PC-9 (cell line): ENCODE results near the gene TRAF1. TPM values are rescaled to one million over a fixed set of nuclear protein-coding genes. Genes with fewer than 3 reads are reported as not detected.

ENCODE experiments used
- BruUV-seq: library from RNA; stranded (reverse); fragments of 400-500 nt; replicated peaks from 2 replicates; lab custom pipeline; 2021; lab: Mats Ljungman, UMichigan
- CTCF ChIA-PET: fragments of 300-600 bp; sonication (Branson Sonifier 250); formaldehyde crosslinking; loops from one replicate; lab custom pipeline; 2022; ENCODE audit warnings: antibody characterized with exemption; lab: Charles Lee
- POLR2A ChIA-PET: fragments of 300-600 bp; sonication (Branson Sonifier 250); formaldehyde crosslinking; loops from one replicate; lab custom pipeline; 2022; ENCODE audit warnings: antibody characterized with exemption; ENCODE audit not compliant: unreplicated experiment; lab: Charles Lee
- DNase-seq, 2 experiments: peaks; one replicate each; pipeline versions ENCODE4 v3.0.0 to v3.0.0-alpha.2; 2015 to 2022; ENCODE audit warnings: mixed read lengths in 1 of 2
- H2AFZ ChIP-seq: fragments of 200-600 bp; sonication (generic); 2 replicates; pipeline ENCODE4 v1.8.1; 2017; ENCODE audit warnings: antibody characterized with exemption
- H3F3A ChIP-seq: fragments of 200-600 bp; sonication (generic); 2 replicates; pipeline ENCODE4 v1.8.1; 2017; ENCODE audit warnings: antibody characterized with exemption, mild to moderate bottlenecking, low read depth; ENCODE audit not compliant: insufficient read depth
- H3K27ac ChIP-seq: fragments of 200-600 bp; sonication (generic); 2 replicates; pipeline ENCODE4 v1.6.1; 2016; ENCODE audit warnings: mixed run types
- H3K27me3 ChIP-seq: fragments of 200-600 bp; sonication (generic); 2 replicates; pipeline ENCODE4 v1.6.1; 2016; ENCODE audit warnings: low read depth, mixed run types; ENCODE audit not compliant: insufficient read depth
- H3K36me3 ChIP-seq: fragments of 200-600 bp; sonication (generic); 2 replicates; pipeline ENCODE4 v1.6.1; 2016; ENCODE audit warnings: low read depth, mixed run types
- H3K4me1 ChIP-seq: fragments of 200-600 bp; sonication (generic); replicated peaks from 2 replicates; pipeline ENCODE4 v1.6.1; 2016; ENCODE audit warnings: mixed run types; ENCODE audit not compliant: insufficient read depth
- H3K4me2 ChIP-seq: fragments of 200-600 bp; sonication (generic); 2 replicates; pipeline ENCODE4 v1.6.1; 2017; ENCODE audit warnings: mixed run types
- H3K4me3 ChIP-seq: fragments of 200-600 bp; sonication (generic); 2 replicates; pipeline ENCODE4 v1.6.1; 2016; ENCODE audit warnings: mixed run types
- H3K79me2 ChIP-seq: fragments of 200-600 bp; sonication (generic); 2 replicates; pipeline ENCODE4 v1.6.1; 2017; ENCODE audit warnings: low read depth, mixed run types
- H3K9me2 ChIP-seq: fragments of 200-600 bp; sonication (generic); 2 replicates; pipeline ENCODE4 v1.8.1; 2017; ENCODE audit warnings: mild to moderate bottlenecking; ENCODE audit not compliant: insufficient read depth
- H3K9me3 ChIP-seq: fragments of 200-600 bp; sonication (generic); 2 replicates; pipeline ENCODE4 v1.8.1; 2016; ENCODE audit warnings: low read depth; ENCODE audit not compliant: insufficient read depth
- H4K20me1 ChIP-seq: fragments of 200-600 bp; sonication (generic); 2 replicates; pipeline ENCODE4 v1.8.1; 2017; ENCODE audit not compliant: insufficient read depth
- CTCF ChIP-seq: fragments of 200-600 bp; sonication (generic); conservative IDR thresholded peaks from 2 replicates; pipeline ENCODE4 v1.6.1; 2017; ENCODE audit warnings: mixed run types, antibody characterized with exemption, mild to moderate bottlenecking, moderate library complexity
- EZH2 ChIP-seq: fragments of 200-600 bp; sonication (generic); IDR thresholded peaks from 2 replicates; pipeline ENCODE4 v1.8.0; 2017; ENCODE audit warnings: antibody characterized with exemption, low read depth
- intact Hi-C: fragments of 100-400 bp; cut with micrococcal nuclease; formaldehyde crosslinking; loops from one replicate; pipeline ENCODE4 v1.10.0; 2022; ENCODE audit not compliant: unreplicated experiment
- total RNA-seq: library from RNA; stranded (reverse); gene quantifications from 2 replicates; pipeline ENCODE4 v1.2.3, GENCODE V29; 2021

Gene TRAF1
- total RNA-seq, 1 experiment from 2014 or later, result 2.7 TPM

DNA sequence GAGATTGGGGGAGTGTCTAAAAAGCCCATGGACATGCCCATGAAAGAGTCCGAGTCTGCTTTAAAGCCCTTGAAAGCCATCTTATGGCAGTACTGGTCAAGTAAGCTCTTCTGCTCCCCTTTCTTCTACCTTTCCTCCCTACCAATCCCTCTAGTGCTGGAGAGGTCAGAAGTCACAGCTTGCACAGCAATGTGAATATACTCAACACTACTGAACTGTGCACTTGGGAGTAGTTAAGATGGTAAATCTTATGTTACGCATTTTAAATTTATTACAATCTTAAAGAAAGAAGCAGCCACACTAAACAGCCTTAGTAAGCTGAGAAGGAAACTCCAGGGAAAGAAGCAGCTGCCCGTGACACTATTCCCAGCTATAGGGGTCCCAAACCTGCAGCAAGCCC is 12.3 kb upstream of the TRAF1 start:
- Histone ChIP-seq H3K4me3 (no peak overlapping the region), H3F3A (no peaks in the 10 kb centered on the region; the same call in 1 of the 2 replicates), H4K20me1 (no peaks in the 10 kb centered on the region), H3K36me3 (no peaks in the 10 kb centered on the region), H3K79me2 (no peaks in the 10 kb centered on the region), H3K27me3 (no peaks in the 10 kb centered on the region), H3K4me2 (no peak overlapping the region), H2AFZ (no peak overlapping the region), H3K9me2 (no peaks in the 10 kb centered on the region), H3K9me3 (no peaks in the 10 kb centered on the region), H3K27ac (no peak overlapping the region), H3K4me1 (peaks cover 32% of the 10 kb centered on the region)
- TF ChIP-seq CTCF, result no peak
- no peak for TF ChIP-seq EZH2
- no peak for DNase-seq
- CTCF ChIA-PET, result no interaction called here
- BruUV-seq, result no TSS peak
- POLR2A ChIA-PET, result no interaction called here
- intact Hi-C loops, result loop anchor here (5.0 kb wide), 1 partner anchor 407 kb away; no protein-coding TSS in a partner anchor

DNA sequence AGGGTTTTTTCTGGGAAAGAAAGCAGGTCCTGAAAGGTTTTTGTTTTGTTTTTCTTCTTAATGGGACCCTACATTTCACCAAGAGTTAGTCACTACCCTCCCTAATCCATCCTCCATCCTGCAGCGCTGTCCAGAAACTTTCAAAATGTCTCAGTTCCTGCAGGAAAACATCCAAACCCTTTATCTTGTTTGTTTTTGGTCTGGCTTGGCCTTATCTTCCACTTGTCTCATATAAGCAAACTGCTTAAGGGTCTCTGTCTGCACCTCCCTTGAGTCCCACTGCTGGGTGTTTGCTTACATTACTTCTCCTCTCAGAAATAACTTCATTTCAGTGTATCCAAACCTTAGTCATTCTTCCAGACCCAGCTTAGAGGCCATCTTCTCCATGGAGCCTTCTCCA is 11.0 kb upstream of the TRAF1 start:
- DNase-seq, result no peak
- H3K27me3 ChIP-seq, result no peaks in the 10 kb centered on the region
- no peaks in the 10 kb centered on the region for H3K36me3 ChIP-seq
- H3K27ac ChIP-seq, result no peak overlapping the region
- no peaks in the 10 kb centered on the region; the same call in 1 of the 2 replicates for H3F3A ChIP-seq
- H3K79me2 ChIP-seq, result no peaks in the 10 kb centered on the region
- ChIA-PET POLR2A (no interaction called here), CTCF (no interaction called here)
- BruUV-seq, result no TSS peak
- no peak overlapping the region for H3K4me3 ChIP-seq
- no peak overlapping the region for H3K4me2 ChIP-seq
- H3K4me1 ChIP-seq, result peaks cover 32% of the 10 kb centered on the region
- intact Hi-C loops, result loop anchor here (2.0 to 5.0 kb wide), 2 partner anchors 69 to 405 kb away; no protein-coding TSS in a partner anchor
- H4K20me1 ChIP-seq, result no peaks in the 10 kb centered on the region
- H2AFZ ChIP-seq, result no peak overlapping the region
- no peaks in the 10 kb centered on the region for H3K9me3 ChIP-seq
- TF ChIP-seq CTCF, result no peak
- no peak for TF ChIP-seq EZH2
- no peaks in the 10 kb centered on the region for H3K9me2 ChIP-seq

GRCh38 chr9:120937127-120937526 is 10.5 kb upstream of the TRAF1 start:
- CTCF ChIA-PET, result interaction anchor here (0.6 kb wide), 1 partner anchor 64 kb away, joined by 3 read pairs; no protein-coding TSS in a partner anchor
- BruUV-seq, result no TSS peak
- no peak overlapping the region for H2AFZ ChIP-seq
- DNase-seq, result no peak
- no peaks in the 10 kb centered on the region for H3K9me2 ChIP-seq
- POLR2A ChIA-PET, result no interaction called here
- H3K79me2 ChIP-seq, result no peaks in the 10 kb centered on the region
- H3K9me3 ChIP-seq, result no peaks in the 10 kb centered on the region
- TF ChIP-seq CTCF, result no peak
- TF ChIP-seq EZH2, result no peak
- no peaks in the 10 kb centered on the region for H4K20me1 ChIP-seq
- H3K27ac ChIP-seq, result no peak overlapping the region
- H3K4me3 ChIP-seq, result no peak overlapping the region
- no peak overlapping the region for H3K4me2 ChIP-seq
- peaks cover 30% of the 10 kb centered on the region for H3K4me1 ChIP-seq
- no peaks in the 10 kb centered on the region; the same call in 1 of the 2 replicates for H3F3A ChIP-seq
- intact Hi-C loops, result loop anchor here (2.0 to 5.0 kb wide), 2 partner anchors 68 to 405 kb away; no protein-coding TSS in a partner anchor
- H3K36me3 ChIP-seq, result no peaks in the 10 kb centered on the region
- H3K27me3 ChIP-seq, result no peaks in the 10 kb centered on the region
